Measurements from ENCODE around the gene RGS9.
"Not testable (repeated sequence)": the region's sequence is repeated elsewhere in the genome, so short reads cannot be mapped to it uniquely, and the experiment has no call there.

The RGS9 gene

DNA sequence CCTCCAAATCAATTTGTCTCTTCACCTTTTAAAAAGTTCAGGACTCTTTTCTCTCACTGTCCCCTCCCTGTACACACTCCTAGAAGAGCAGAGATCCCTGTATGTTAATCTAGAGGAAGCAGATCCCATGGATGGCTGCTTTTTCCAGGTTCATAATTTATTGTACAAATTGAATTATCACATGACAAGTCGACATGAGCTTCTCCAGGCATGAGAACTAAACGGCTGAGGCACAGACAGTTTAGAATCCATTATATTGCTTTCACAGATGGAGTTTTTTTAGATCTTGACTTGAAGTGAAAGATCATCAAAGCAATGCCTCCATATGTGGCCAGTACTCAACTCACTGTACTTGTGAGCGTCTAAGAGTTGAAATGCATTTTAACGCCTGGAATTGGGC is 47.9 kb downstream of the RGS9 start:
- FAIRE-seq: no peak

DNA sequence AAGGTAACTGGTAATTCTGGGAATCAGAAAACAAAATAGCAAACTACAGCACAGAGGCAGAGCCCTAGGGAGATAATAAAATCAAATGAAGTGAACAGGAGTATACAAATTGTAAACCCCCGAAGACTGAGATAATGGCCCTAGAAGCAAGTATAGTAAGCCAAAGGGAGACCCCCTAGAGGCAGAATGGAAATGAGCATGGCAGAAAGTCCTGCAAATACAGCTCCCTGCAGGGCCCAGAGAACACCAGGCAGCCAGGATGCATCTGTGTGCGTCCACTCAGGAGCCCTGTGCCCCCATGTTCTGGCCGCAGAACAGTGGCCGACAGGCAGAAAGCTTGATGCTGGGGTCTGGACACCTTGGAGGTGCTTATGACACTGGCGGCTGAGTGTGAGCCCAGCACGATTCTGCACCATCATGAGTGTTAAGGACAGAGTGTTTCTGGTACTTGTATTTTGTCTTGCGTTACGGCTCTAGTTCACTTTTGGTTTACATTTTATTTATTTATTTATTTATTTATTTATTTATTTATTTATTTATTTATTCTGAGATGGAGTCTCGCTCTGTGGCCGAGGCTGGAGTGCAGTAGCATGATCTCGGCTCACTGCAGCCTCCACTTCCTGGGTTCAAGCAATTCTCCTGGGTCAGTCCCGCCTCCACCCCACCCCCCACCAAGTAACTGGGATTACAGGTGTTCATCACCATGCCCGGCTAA is 48.7 kb downstream of the RGS9 start:
- FAIRE-seq: no peak

DNA sequence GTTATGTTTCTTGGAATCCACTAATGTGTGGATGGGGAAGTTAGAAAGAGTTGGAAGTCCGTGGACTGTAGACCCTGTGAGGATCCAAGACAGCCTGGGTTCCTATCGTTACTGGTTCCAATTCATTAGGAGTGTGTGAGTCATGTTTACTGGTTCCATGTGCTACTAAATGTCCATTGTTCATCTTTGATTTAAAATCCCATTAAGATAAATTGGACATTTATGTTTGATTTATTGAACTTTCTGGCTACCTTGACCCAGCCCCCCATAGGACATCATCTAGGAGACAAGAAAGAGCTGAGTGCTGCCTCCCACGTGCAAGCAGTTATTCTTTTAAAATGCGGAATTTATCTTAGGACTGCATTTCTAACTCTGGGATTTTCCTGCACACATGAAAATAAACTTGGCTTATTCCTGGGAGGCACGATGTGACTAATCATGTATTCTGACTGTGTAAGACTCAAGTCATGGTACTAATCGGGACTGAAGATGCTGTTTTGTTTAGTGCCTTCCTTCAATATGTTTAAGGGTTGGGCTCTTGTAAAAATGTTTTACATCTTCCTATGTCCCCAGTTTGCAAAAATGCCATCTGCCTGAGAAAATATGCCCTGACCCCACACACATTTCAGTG is 53.4 kb downstream of the RGS9 start:
- no peak for FAIRE-seq

DNA sequence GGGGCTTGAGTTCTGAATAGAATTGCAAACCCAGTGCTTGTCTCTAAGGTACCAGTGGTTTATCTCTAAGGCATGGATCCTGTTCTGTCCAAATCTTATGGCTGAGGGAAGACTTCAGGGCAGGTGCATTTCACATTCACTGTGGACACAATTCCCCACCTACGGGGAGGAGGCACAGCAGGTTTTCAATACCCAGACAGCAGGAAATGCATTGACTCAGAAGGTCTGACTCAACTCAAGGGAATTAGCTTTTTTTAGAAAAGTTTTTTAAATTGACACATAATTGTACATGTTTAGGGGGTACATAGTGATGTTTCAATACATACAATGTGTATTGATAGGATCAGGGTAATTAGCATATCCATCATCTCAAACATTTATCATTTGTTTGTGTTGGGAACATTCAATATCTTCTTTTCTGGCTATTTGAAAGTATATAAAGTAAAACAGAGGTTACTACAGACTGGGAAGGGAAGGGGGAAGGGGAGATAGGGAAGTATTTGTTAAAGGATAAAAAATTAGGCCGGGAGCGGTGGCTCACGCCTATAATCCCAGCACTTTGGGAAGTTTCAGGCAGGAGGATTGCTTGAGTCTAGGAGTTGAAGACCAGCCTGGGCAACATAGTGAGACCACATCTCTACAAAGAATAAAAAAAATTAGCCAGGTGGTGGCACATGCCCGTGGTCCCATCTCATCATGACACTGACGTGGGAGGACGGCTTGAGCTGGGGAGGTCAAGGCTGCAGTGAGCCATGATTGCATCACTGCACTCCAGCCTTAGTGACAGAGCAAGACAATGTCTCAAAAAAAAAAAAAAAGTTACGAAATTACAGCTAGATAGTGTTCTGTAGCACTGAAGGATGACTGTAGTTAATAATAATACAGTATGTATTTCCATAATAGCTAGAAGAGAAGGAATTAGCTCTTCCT is 54.9 kb downstream of the RGS9 start:
- no peak for FAIRE-seq

DNA sequence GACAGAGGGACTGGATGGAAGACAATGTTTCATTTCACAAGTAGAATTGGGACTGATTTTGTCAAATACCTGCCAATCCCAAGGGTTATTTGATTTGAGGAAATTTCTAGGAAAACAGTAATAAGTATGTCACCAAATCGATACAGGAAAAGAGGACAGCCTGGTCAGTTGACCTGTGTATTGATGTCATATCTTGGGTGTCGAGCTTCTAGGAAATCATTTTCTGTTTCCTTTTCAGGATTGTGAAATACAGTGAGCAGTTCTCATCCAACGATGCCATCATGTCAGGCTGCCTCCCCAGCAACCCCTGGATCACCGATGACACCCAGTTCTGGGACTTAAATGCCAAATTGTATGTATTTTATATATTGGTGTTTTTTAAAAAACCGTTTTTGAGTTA is 56.1 kb downstream of the RGS9 start:
- FAIRE-seq: no peak

DNA sequence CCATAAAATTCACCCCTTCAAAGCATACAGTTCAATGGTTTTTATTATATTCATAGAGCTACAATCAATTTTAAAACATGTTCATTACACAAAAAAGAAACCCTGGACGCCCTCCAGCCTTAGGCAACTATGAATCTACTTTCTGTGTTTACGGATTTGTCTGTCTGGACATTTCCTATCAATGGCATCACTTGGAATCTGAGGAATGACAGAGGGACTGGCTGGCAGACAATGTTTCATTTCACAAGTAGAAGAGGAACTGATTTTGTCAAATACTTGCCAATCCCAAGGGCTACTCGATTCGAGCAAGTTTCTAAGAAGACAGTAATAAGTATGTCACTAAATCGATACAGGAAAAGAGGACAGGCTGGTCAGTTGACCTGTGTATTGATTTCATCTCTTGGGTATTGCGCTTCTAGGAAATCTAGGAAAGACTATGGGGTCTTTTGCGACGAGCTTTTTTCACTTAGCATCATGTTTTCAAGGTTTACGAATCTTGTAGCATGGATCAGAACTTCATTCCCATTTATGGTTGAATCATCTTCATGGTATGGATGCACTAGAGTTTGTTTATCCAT is 56.6 kb downstream of the RGS9 start:
- no peak for FAIRE-seq

DNA sequence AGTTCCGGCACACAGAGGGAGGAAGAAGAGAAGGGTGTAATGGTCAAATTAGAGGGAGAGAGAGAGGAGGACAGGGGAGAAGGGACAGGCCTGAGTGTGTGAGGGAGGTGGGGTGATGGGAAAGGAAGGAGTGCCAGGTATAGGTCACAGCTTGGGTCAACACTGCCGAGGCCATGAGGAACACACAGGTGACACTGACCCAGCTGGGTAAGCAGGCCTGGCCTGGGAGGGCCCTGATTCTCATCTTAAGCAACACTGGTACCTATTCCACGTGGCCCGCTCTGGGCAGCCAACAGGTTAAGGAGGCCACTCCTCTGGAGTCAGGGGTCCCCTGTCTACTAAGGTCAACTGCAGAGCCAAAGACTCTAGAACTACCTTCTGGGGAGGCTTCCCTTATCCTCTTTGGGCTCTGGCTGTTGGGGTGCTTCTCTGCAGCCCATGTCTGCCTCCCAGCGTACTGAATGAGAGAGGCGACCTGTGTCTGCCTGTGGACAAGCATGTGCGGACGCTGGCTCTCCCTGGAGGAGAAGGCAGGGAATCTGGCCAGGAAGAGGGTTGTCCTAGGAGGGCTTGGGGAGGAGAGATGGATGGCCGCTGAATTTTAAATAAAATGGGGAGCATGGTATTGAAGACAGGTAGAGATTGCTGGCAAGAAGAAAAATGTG is 57.6 kb downstream of the RGS9 start:
- FAIRE-seq: no peak

DNA sequence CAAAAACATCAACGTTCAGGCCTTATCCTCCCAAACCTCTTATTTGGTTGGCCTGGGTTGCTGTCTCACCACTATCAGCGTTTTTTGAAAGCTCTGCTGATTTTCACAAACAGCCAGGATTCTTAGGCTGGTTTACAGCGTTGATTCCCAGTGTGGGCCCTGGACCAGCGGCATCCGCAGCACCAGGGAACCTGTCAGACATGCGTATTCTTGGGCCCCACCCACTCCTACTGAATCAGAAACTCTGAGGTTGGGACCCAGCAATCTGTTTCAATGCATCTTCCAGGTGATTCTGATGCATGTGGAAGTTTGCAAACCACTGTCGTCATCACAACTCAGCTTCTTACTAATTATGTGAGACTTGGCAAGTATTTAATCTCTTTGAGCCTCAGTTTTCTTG is 58.5 kb downstream of the RGS9 start:
- no peak for FAIRE-seq

DNA sequence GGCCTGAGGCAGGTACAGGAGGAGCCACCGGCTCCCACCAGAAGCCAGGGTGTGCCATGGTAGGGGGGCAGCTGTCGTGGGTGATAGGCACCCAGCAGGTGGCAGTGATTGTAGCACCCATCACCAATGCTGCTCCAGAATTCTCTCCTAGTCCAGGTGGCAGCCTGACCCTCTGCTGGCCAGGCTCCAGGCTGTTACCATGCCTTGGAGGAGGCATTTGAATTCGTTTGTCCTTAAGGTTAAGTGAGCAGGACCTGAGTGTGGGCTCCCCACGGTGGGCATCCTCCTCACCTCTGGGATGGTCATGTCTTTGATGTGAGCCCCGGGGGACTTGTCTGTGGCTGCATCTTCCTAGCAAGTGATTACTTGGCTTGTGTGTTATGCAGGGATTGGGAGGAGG is 59.4 kb downstream of the RGS9 start:
- no peak for FAIRE-seq

DNA sequence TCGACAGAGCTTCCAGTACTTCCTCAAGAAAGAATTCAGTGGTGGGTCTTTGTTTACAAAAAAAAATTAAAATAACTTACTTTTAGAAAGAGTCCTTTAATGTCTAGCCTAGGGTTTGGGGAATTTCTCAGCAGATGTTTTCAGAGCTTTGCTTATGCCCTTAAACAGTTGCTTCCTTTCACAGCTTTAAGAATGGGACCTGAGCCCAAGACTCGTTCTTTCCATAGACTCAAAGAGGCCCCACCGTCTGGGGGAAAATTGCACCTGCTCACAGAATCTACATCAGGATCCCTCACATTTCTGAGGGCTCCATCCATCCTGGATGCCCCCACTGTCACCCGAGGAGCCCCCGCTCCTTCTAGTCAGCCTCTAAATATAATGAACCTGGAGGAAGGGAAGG is 60.0 kb downstream of the RGS9 start:
- no peak for FAIRE-seq

DNA sequence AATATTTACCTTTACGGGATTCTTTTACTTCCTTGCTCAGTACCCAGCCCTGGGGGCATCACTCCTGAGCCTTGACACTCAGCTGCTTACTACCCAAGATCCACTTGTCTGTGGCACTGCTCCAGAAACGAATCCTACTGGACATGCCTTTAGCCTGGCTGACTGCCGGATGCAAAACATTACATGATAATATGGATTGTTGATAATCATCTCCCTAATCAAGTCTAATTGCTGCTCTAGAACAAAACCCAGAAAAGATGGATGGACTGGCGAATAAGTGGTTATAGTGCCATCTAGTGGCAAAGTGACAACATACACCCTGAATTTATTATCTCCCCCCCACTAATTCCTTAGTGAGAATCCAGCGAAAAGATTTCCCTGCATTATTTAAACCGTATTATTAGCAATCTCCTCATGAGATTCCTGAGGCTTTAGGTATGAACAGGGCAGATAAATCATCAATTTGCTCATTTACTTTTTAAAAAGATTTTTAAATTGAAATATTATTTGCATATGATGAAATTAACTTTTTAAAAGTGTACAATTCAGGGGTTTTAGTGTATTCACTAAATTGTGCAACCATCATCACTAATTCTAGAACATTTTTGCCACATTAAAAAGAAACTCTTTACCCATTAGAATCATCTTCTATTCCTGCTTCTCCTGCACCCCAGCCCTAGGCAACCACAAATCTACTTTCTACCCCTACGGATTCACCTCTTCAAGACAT is 61.6 kb downstream of the RGS9 start:
- peak; percentile 69 for FAIRE-seq

DNA sequence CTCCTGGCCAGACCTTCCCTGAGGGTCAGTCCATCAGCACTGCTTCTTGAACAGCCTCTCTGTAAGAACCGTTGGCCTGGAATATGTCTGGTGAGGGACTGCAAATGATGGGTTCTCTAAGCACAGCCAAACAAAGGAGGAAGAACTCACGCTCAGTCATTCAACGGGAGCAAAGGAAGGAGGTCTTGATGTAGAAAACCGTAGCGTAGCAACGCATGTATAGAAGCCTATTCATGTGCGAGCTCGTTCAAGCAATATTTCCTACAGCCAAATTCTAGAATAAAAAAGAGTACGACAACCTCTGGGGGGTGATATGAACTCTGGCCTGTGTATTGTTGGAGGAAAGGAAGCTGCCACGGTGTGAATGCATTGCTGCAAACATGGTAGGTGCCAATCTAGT is 64.2 kb downstream of the RGS9 start:
- FAIRE-seq: no peak

DNA sequence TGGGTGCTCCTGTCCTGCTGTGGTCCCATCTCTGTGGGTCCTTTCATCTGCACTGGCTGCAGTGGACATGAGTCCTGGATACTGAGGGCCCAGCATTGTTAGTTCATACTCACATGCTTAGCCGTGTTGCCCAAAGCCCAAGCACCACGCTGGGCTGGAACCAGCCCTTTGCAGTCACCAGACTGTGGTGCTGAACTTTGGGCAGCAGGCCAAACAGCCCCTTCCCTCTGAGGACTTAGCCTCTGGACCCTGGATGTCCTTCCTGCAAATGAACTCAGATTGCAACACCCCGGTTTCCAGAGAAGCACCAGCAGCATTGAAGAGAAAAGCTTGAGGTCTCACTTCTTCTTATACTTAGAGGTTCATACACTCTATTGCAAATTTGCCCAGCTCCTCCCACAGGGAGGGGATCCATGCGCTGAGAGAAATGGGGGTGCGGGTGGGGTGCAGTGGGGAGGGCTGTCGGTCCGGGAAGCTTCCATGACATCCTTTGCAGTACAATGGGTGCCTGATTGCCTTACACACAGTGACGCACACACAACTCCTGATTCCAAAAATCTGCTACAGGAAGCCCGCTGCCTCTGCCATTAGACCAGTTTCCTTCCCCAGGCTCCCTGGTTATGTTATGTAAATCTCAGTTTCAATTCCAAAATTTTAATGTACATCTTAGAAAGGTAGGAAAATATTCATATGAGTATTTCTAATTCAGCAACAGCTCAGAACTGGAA is 65.8 kb downstream of the RGS9 start:
- no peak for FAIRE-seq

DNA sequence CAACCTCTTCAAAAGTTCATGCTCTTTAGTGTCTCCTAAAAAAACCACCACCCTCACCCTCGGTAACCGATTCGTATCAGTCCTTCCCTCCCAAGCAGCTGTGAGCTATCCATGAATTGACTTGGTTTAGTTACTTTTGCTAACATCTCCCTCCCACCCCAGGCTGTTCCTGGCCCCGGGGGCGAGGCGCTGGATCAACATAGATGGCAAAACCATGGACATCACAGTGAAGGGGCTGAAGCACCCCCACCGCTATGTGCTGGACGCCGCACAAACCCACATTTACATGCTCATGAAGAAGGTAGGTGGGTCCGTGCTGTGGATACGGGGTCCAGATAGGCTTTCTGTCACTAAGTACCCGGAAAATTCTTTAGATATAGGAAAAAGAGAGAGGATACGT is 66.8 kb downstream of the RGS9 start:
- no peak for FAIRE-seq

DNA sequence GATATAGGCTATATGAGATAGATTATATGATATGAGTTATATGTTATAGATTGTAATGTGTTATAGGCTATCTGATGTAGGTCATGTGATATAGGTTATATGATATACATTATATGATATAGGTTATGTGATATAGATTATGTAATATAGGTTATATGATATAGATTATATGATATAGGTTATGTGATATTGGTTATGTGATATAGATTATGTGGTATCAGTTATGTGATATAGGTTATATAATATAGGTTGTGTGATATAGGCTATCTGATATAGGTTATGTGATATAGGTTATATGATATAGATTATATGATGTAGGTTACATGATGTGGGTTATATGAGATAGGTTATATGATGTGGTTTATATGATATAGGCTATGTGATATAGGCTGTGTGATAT is 68.5 kb downstream of the RGS9 start:
- FAIRE-seq: peak; percentile 96

DNA sequence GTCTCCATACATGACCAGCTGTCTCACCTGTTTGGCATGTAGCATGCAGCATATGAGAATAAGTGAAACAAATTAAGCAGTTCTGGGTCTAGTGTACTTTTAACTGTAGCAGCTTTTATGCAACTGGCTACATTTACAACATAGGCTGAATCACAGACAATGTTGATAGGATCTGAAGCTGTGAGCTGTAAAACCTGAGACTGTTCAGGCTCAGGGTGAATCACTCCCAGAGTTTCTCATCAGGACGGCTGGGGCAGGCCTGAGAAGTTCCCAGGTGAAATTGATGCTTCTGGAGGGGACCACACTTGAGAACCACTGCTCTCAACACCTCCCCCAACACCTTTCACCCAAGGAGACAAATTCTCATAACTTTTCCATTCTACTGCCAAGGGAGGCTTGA is 70.3 kb downstream of the RGS9 start:
- not testable (repeated sequence) for FAIRE-seq

DNA sequence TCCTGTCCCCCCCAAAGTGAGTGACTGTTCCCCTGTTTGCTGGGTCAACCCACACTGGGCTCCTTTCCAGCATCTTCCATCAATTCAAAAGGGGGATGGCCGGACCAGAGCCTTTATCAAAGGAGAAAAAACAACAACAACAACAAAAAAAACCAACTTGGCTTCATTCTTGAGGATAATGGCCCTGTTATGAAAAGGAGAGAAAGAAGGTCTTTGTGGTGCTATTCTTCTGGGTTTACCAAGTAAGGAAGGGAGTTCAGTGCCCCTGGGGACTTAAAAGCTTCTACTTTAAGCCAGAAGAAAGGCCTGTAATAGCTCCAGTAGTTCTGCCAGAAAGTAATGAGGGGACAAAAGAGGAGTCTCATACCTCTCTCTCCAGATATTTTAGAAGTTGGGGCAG is 71.5 kb downstream of the RGS9 start:
- no peak for FAIRE-seq

DNA sequence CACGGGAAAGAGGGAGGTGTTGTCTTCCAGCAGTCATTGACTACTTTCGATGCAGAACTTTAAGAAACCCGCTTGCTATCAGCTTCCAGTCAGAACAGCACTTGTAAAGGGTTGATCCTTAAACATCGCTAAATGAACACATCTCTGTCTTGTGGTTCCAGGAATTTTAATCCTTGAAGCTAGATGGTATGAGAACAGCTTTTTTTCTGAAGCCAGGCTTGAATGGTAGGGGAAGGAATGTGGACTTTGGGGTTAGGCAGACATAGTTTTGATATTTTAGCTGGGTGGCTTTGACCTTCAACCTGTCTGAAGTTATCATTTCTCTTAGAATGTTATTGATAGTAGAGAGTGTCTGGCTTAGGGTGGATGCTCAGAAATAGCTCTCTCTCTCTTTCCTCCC is 81.1 kb downstream of the RGS9 start:
- no peak for FAIRE-seq

DNA sequence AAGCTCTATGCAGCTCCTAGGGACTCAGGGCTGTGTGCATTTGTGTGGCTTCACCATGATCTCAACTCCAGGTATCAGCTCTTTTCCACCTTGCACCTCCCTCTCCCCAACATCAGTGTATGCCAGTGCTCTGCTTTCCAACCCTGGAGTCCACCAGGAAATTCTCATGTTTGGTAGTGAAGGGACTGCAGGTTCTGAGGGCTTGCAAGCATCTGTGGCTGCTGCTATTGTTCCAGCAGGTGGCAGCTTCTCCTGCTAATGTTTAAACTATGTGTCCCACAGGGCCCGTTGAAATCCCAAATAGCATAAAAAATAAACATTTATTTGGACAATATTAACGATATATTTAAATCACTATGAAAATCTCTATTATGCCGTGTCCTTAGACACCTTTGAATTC is 82.0 kb downstream of the RGS9 start:
- no peak for FAIRE-seq

DNA sequence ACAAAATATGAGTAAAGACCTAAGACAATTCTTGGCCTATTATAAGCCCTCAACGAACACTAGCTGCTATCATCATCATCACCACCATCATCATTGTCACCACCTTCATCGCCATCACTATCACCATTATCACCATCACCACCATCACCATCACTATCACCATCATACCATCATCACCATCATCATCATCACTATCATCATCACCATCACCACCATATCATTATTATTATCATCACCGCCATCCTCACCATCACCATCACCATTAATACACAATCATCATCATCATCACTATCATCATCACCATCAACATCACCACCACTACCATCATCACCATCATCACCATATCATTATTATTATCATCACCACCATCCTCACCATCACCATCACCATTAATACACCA is 82.5 kb downstream of the RGS9 start:
- no peak for FAIRE-seq

DNA sequence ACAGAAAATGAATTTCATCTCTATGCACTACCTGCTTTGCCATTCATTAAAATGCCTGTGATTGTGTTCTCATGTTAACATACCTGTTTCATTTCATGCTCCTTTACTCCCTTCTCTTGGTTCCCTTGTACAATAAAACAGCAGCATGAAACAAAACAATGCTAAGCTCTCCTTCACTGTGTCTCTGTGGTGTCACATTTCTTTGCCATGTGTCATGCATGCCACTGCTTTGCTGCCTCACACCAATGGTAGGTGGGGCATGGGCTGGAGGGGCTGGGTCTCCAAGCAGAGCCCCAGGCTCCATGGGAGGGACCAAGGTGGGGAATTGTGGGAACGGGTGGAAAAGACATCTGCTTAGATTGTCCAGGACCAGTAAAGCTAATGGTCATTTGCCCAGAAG is 83.6 kb downstream of the RGS9 start:
- FAIRE-seq: no peak
